NB4 (cell line): ENCODE measurements around the gene XKR7.

Experiments
- DNase-seq: peaks from one replicate; pipeline ENCODE4 v3.0.0; 2010; ENCODE audit warnings: low read depth
- H3K4me3 ChIP-seq: one replicate; pipeline ENCODE4 v1.5.1; 2011; ENCODE audit warnings: mild to moderate bottlenecking, low read depth, low read length, moderate library complexity
- MAX ChIP-seq: IDR thresholded peaks from 2 replicates; pipeline ENCODE4 v1.6.1; 2011; ENCODE audit warnings: low read depth, low read length
- MYC ChIP-seq: IDR thresholded peaks from 2 replicates; pipeline ENCODE4 v1.6.1; 2011; ENCODE audit warnings: low read depth, low read length
- POLR2A ChIP-seq: IDR thresholded peaks from 2 replicates; pipeline ENCODE4 v1.6.1; 2011; ENCODE audit warnings: mild to moderate bottlenecking; ENCODE audit not compliant: insufficient read length; ENCODE audit errors: extremely low read depth
- TF ChIP-seq, protein P1 (sequence below): IDR thresholded peaks from one replicate; pipeline ENCODE4 v1.5.1; 2012; ENCODE audit warnings: low read depth, low read length

Gene XKR7

GRCh38 chr20:32004963-32005362 is 37.0 kb downstream of the XKR7 start:
- TF ChIP-seq, protein P1, sequence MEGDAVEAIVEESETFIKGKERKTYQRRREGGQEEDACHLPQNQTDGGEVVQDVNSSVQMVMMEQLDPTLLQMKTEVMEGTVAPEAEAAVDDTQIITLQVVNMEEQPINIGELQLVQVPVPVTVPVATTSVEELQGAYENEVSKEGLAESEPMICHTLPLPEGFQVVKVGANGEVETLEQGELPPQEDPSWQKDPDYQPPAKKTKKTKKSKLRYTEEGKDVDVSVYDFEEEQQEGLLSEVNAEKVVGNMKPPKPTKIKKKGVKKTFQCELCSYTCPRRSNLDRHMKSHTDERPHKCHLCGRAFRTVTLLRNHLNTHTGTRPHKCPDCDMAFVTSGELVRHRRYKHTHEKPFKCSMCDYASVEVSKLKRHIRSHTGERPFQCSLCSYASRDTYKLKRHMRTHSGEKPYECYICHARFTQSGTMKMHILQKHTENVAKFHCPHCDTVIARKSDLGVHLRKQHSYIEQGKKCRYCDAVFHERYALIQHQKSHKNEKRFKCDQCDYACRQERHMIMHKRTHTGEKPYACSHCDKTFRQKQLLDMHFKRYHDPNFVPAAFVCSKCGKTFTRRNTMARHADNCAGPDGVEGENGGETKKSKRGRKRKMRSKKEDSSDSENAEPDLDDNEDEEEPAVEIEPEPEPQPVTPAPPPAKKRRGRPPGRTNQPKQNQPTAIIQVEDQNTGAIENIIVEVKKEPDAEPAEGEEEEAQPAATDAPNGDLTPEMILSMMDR, result no peak
- TF ChIP-seq MYC (no peak), MAX (no peak), POLR2A (no peak)
- peak; percentile 52 for DNase-seq
- no peak overlapping the region for H3K4me3 ChIP-seq

GRCh38 chr20:32006053-32006452 is 38.1 kb downstream of the XKR7 start:
- DNase-seq, result no peak
- TF ChIP-seq POLR2A, result no peak
- no peak for TF ChIP-seq MYC
- TF ChIP-seq, protein P1, result no peak
- TF ChIP-seq MAX, result no peak
- H3K4me3 ChIP-seq, result no peak overlapping the region

DNA sequence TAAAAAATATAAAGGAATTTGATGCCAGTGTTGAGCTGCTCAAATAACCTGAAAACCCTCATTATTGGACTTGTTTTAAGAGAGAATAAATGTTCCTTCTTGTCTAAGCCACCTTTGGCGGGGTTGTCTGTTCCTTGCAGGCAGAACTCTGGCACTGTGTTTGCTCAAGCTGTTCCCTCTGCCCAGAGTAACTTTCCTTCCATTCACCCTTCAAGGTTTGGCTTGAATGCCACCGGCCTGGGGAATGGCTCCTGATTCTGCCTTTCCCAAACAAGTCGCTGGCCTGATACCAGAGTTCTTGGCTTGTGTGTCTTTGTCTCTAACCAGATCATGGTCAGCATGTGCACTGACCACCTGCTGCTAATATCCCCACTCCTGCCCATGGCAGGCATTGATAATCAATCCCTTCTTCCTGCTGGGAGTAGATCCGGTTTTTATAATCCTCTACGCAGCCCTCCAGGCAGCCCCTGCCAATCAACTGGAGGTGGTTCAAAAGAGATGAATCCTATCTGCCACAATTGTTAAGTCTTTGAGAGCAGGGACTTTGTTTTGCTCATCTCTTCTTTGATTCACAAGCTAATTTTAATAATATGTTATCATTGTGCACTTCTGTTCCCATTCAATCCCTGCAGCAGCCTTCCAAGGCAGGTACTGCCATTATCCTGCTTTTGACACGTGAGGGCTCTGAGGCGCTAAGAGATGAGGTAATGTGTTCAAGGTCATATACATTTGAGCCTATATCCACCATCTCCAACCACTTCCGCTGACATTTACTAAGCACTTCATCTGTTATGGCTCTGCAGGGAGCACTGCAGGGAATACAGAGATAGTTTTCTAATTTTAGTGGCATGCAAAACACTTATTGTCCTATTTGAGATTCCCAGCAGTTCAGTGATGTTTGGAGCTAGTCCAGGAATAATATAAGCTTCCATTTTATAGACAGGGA is 39.2 kb downstream of the XKR7 start:
- TF ChIP-seq MYC, result no peak
- no peak for TF ChIP-seq POLR2A
- TF ChIP-seq, protein P1, result no peak
- TF ChIP-seq MAX, result no peak
- no peak for DNase-seq
- H3K4me3 ChIP-seq, result no peak overlapping the region

- DNase-seq, result no peak
- H3K4me3 ChIP-seq, result no peak overlapping the region
- TF ChIP-seq MAX (no peak), POLR2A (no peak), MYC (no peak)
- TF ChIP-seq, protein P1, result no peak
These were observed 40.1 kb downstream of the XKR7 start for GRCh38 chr20:32007787-32008616.

DNA sequence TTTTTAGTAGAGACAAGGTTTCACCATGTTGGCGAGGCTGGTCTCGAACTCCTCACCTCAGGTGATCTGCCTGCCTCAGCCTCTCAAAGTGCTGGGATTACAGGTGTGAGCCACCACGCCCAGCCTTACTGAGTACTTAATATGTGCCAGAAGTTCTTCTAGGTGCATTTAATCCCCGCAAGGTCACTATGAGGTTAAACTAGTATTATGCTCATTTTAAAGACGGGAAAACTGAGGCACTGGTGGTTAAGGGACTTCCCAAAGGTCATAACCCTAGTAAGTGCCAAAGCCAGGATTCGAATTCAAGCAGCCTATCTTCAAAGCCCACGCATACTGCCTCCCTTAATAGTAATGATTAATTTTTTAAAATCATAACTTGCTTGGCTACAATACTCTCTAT is 41.6 kb downstream of the XKR7 start:
- DNase-seq, result no peak
- no peak for TF ChIP-seq MAX
- TF ChIP-seq, protein P1, result no peak
- no peak for TF ChIP-seq MYC
- H3K4me3 ChIP-seq, result no peak overlapping the region
